HG03196 (cell line): Measurements from ENCODE around the gene LAPTM5.

Experiments
- ATAC-seq: cut with Tn5 transposase; IDR thresholded peaks from one replicate; pipeline ENCODE4 v1.9.1; 2021; ENCODE audit not compliant: unreplicated experiment

Gene LAPTM5

GRCh38 chr1:30787856-30788495 is 30.4 kb upstream of the LAPTM5 start:
- ATAC-seq: no peak

DNA sequence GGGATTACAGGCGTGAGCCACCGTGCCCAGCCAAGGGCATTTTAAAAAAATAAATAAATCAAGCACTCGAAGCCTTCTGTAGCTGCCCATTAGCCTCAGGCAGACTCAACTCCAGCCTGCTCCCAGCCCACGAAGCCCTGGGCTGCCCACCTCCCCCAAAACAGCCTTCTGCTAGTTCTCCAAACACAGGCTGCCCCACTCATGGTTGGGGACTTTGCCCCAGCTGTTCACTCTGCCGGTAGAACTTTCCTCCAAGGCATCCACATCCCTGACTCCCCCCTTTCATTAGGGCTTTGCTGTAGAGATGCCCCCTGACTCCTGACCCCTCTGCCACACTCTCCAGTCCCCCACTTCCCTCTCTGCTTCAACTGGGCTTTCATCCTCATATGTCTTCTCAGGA is 29.7 kb upstream of the LAPTM5 start:
- ATAC-seq: no peak

DNA sequence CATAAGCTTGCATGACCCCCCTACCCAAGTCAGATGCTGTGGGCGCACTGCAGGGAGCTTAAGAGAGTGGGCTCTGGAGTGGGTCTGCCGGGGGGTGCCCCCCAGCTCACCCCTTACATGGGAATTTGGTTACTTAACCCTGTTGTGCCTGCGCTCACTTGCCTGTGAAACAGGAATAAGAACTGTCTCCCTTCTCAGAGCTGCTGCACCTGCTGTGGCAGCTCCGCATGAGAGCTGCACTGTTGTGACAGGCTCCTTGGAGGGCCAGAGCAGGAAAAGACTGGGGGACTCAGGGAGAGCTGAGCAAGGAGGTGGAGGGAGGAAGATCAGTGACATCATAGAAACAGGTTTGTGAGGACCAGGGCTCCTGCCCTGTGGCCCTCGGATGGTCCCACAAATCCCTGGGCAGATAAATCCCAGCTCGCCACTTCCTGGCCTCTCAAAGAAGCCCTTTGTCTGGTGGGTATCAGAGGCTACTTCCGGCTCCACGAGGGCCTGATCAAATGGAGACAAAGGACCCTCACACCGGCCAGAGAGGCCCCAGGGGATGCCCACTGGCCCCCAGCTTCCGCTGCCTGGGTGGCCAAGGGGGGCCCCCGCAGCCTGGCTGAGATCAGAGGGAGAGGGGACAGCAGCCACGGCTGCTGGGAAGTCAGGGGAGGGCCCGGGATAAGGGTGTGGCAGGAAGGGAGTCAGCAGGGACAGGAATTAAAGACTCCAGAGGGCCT is 28.9 kb upstream of the LAPTM5 start:
- ATAC-seq: no peak

- ATAC-seq: no peak
These were observed 28.1 kb upstream of the LAPTM5 start for GRCh38 chr1:30785714-30786113.

DNA sequence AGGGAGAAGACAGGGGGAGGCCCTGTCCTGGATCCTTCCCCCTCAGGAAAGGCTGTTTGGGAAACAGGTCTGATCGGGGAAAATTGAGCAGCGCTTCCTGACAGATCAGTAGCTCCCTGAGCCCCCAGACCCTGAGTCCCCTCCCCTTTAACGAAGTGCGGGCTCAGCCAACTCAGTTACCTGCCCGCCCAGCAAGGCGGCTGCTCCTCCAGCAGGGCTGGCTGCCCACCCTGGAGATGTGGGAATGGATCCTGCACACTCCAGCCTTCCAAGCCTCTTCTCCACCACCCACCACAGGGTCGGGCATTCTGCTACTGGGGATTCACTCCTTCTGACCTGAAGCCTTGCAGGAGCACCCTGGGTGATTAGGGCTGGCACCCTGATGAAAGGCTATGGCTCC is 27.6 kb upstream of the LAPTM5 start:
- ATAC-seq: no peak

DNA sequence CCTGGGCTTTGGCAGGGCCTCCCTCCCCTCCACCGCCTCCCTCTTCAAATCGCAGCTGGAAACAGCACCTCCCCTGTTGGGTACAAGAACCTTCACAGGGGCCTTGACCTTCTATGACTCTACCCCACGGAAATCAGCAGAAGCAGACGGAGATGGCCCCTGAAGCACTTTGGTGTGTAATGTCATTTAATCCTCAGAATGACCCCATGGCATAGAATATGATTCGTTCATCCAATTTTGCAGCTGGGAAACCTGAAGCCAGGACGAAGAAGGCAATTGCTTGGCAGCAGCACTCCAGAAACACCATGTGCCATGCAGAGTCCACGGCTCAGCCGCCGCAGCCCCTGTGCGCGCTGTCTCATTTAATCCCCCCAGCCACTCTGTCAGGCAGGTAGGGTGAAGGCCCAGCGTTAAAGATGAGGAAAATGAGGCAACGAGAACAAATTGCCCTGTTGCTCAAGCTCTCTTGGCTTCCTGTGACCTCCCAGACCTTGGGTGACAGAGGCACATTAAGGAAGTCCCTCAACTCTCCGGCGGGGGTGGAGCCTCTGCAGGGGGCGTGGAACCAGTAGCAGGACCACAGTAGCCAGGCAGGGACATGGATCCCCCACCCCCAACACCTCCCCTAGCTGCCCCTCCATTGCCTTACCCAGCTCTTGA is 25.8 kb upstream of the LAPTM5 start:
- ATAC-seq: no peak

DNA sequence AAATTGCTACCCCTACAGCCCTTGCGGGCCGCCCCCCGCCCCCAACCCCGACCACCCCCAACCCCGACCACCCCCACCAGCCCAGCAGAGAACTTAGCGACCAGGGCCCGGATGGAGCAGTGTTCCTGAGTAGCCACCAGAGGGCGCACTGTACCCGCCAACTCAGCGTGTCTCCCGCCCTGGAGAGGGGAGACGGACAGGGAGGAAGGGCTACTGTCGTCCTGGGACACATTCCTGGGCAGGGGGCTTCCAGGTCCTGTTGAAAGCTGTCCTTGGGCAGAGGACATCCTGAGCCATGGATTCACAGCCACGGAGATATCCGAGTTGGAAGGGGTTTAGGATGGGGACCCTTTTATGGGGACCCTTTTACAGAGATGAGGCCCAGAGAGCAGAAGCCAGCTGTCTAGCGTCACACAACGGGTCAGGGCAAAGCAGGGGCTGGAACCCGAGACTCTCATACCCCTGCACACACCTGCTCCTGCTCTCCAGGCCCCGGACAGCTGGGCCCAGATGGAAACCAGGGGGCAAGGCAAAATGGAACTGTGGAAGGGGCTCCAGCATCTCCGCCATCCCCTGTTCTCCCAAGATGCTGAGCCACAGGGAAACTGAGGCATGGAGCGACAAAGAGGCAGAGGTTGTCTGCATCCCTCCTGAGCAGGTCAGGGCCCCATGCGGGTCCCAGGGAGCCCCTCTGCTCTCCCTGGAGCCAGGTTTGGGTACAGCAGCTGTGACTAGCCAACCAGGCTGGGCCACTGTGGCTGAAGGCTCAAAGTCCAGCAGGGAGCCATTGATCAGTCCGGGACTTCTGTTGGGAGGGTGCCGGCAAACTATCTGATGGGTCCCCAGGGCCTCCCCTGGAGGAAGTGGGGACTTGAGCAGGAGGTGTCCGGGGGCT is 25.0 kb upstream of the LAPTM5 start:
- ATAC-seq: no peak

- no peak for ATAC-seq
These were observed 24.3 kb upstream of the LAPTM5 start for GRCh38 chr1:30781906-30782305.

DNA sequence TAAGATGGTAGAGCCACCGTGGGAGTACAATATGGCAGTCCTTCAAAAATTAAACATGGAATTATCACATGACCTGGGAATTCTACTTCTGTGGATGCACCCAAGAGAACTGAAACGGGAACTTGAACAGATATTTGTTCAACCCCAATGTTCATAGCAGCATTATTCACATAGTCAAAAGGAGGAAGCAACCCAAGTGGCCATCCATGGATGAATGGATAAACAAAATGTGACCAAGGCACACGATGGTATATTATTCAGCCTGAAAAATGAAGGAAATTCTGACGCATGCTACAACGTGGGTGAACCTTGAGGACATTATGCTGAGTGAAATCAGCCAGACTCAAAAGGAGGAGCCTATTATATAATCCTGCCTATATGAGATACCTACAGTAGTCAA is 22.8 kb upstream of the LAPTM5 start:
- ATAC-seq: no peak

GRCh38 chr1:30779294-30780071 is 21.9 kb upstream of the LAPTM5 start:
- peak; percentile 53 for ATAC-seq

DNA sequence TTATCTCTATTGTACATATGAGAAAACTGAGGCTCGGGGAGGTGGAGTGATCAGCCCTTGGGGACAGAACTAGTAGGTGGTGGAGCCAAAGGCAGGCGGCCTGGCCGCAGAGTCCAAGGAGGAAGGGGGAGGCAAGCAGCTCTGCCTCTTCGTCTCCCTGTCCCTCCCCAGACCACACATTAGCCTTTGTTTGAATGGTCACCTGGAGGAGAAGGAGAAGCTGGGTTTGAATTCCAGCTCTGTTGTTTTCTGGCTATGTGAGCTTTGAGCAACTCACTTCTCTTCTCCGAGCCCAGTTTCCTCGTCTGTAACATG is 21.4 kb upstream of the LAPTM5 start:
- no peak for ATAC-seq

DNA sequence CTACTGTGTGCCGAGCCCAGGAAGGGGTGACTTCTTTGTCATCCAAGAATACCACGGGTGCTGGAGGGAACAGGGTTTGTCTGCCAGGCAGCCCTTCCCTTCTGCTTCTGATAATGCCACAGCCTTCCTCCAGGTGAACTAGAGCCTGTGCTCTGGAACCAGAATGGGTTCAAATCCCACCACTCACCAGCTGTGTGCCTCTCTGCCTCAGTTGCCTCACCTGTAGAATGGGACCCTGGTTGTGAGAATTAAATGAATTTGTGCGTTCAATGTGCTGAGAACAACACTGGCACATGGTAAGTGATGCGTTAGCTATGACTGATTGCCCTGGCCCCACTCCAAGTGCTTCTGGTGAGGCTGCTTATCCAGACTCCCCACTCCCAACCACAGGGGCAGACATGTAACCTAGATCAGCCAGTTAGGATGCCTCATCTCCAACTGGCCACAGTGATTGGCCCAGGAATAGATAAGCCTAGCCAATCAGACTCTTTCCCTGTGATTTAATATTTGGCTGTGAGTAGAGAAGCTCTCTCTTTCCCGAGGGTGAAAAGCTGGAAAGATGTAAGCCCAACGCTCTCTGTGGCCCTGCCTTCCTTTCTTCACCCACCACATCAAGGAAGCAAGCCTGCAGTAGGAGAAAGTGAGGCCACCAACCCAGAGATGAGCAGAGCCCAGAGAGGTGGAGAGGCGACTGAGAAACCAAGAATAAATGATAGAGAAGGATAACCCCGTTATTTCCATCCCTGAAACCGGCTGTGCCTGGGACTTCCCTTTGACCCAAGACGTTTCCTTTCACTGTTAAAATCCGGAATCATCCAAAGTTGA is 20.8 kb upstream of the LAPTM5 start:
- ATAC-seq: no peak

DNA sequence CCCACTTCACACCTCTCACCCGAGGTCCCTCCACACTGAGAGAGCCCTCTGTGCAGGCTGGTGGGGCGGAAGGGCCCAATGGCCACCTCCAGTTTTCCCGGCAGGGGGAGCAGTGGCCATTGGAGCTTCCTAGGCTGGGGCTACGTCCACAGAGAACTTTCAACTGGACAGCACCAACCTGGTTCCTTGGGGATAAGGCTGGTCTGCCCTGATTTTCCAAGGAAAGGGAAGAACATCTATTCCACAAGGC is 20.3 kb upstream of the LAPTM5 start:
- no peak for ATAC-seq

DNA sequence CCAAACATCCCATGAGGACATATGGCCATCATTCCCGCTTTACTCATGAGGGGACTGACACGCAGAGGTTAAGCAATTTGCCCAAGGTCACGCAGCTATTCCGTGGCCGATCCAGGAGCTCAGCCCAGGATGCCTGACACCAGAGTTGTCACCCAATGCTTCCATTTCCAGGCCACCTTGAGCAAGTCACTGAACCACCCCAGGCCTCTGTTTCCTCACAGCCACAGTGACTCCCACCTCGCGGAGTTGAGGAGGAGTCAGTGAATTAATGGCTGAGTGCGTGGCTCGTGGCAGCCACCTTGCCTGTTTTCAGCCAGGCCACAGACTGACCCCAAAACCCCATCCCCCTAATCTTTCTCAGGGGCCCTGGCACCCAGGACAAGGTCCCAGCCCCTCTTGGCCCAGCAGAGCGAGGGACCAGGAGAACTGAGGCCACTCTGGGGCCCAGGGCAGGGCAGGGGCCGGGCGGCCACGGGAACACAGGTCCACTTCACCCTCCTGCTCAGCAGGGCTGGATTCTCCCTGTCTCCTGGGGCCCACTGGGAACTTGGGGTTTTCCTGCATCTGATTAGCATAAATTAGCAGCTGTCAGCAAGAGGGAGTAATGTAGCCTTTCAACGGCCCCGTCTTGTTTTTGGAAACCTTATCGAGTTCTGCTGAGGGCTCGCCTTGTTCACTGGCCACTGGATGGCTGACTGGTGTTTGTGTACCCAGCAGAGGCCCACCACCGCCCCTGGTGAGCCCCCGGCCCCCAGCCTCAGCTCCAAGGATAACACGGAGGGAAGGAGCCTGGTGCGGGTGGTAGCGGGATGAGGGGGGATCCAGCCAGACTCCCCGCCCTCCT is 19.7 kb upstream of the LAPTM5 start:
- no peak for ATAC-seq

GRCh38 chr1:30776097-30777059 is 18.8 kb upstream of the LAPTM5 start:
- ATAC-seq: no peak

DNA sequence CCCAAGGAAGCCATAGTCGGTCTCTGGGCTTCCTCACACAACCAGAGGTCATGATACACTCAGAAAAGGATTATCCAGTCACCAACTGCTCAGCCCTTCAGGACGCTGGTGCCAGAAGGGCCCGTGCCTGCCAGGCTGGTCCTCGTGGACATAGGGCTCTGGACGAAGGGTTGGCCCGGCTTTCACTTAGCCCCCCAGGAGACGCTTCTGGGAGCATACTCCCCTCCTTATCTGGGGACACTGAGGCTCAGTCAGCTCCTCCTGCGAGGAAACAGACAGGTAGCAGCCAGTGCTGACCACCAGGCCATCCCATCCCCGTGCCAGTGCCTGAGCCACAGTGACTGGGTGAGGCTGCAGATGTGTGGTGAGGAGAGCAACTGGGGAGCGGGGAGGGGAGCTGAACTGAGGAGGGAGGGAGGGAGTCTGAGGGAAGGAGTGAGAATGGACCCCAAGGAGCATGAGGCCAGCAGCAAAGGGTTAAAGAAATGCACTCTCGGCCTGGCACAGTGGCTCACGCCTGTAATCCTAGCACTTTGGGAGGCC is 17.9 kb upstream of the LAPTM5 start:
- no peak for ATAC-seq

DNA sequence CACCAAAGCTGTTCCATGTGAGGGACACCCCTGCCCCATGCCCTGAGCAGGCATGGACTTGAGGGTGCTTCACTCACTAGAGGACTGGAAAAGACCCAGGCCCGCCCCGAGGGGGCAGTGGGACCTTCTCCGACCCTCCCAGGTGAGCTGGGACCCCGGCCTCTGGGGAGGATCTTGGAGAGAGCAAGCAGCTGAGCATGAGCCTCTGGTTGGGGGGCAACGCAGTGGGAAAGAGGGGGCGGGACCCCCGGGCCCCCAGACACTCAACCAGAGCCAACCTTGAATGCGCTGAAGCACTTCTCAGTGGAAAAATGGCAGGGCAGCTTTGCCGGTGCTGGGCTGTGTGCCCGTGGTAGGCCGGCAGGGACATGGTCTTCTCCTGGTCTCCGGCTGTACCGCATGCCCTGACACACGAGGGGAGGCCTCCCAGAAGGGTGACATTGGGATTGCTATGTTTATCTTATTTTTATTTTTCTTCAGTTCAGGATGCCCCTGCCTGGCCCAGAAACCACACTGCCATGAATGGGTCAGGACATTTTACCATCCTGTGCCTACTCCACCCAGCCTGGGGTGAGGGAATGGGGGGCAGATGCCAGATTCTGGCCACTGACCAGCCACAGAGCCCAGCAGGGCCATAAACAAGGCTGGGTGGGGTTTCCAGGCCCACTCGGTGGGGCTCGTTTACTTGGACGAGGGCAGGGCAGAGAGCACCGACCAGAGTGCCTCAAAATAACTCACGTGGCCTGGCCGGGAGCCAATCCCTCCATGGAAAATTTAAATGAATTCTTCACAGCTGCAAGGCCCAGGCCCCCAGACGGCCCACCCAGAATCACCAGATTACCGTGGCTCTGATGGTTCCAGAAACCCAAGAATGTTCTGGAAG is 17.2 kb upstream of the LAPTM5 start:
- no peak for ATAC-seq
